Stimulated activated CD8-positive, alpha-beta memory T cell treated with anti-CD3 and anti-CD28 coated beads, Interleukin-12 subunit alpha, Interleukin-12 subunit beta, amount 100 ng/mL, for 1 hour (primary cell): ENCODE measurements around the gene RRAGD.

Experiments
- DNase-seq: peaks from one replicate; pipeline ENCODE4 v3.0.0-alpha.2; 2020; ENCODE audit warnings: low read depth

Gene RRAGD

DNA sequence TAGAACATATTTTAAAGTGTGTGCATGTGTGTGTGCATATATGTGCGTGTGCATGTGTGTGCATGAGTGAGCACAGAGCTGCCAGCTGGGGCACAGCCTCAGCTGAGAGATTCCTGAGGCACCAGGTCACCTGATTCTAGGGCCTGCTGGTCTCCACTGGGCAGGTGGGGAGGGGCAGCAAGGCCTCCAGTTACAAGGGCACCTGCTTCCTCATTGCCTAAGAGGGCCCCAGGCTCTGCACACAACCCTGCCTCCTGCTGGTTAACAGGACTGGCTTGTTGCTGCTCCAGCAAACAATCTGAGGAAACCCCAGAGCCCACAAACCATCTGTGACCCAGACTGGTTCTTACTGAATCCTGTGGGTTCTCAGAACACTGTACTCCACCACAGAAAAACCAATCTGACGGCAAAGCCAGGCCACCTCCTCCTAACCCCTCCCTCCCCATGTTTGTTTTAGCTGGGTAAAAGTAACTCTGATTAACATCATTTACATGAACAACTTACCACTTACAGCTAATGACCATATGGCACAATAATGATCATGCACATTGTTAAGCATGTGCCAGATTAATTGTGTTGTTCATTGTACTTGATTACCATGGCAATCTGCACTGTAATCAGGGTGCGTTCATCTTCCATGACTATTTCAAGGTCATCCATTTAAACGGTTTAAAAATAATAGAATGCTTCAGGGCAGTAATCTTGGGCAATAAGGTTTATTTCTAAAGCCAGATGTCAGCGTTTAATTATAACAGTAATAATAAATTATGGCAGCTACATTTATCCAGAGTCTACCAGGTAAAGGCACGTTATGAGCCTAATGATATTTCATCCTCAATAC lies 36.4 kb downstream of the RRAGD start:
- DNase-seq, result peak; percentile 43

GRCh38 chr6:89372506-89372901 lies 39.6 kb downstream of the RRAGD start:
- DNase-seq, result no peak

- DNase-seq, result peak; percentile 70
Measured at GRCh38 chr6:89371849-89372505, 40.1 kb downstream of the RRAGD start.

GRCh38 chr6:89368999-89369398 lies 43.1 kb downstream of the RRAGD start:
- no peak for DNase-seq

DNA sequence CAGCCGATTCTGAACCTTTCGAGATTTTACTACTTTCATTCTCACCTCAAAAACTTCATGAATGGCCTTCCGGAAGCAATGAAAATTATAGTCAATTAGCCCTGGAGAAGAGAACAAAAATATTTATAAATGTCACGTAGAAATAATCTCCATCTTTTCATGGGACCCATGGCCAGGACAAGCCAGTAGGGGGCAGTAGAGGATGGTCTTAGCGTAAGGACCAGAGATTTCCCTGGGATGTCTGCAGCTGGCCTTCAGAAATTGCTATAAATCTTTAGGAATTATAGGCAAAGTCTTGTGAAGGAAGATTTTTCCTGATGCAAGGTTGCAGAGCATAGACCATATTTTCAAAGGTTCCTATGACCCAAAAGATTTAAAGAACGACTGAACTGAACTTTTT lies 44.0 kb downstream of the RRAGD start:
- peak; percentile 38 for DNase-seq

DNA sequence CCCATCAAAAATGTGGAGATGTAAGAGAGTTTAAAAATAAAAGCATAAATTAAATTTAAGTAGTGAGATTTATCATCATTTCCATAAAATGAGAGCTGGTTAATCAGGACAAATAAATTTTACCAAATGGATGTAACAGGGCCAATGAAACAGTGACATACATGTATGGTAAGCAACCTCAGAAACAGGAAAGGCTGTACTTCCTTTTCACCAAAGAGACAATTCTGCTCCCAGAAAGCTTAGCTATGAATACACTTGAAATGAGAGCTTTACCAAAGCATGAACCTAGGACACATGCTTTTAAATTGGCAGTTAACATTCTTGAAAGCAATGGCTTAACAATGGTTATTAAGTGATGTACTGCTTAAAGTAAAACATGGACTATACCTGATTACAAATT lies 47.5 kb downstream of the RRAGD start:
- no peak for DNase-seq

GRCh38 chr6:89361171-89361570 lies 50.9 kb downstream of the RRAGD start:
- no peak for DNase-seq

DNA sequence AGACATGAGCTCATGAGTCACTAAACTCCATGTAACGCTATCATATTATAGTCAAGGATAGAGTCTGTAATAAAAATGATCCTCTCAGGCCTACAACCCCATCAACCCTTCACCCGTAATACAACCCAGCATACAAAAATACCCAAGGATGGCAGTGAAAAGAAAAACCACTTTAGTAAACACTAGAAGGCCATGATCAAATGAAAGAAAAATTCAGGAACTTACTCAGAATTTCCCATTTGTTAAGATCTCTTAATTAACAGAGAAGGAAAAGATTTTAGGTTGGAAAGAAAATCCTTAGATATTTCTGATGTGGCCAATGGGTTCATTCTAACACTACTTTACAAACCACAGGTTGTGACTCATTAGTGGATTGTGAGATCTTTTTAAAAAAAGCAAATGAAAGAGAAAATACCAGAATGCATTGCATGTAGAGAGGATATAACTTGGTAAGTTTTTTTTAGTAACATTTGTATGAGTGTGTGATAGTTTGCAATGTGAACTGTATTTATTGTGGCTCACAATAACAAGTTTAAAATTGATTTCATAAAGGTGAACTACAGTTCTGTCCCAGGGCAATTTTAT lies 51.6 kb downstream of the RRAGD start:
- DNase-seq, result no peak

GRCh38 chr6:89359561-89359960 lies 52.5 kb downstream of the RRAGD start:
- no peak for DNase-seq

DNA sequence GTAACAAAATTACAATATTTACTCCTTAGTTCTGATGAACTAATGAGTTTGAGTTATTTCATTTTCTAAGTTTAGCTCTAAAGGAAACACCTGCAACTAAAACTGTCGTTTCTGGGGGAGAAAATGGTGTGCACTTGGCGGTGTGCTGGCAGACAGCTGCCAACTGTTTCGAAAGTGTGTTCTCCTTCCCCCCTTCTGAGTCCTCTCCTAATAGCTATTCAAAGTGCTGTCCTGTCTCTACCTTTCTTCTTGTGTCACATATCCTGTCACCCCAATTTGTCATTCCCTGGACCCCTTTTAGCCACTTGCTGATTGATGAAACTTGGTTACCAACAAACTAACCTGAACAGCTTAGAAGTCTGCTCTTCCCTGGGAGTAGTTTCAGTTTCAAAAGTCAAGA lies 54.7 kb downstream of the RRAGD start:
- DNase-seq, result no peak

DNA sequence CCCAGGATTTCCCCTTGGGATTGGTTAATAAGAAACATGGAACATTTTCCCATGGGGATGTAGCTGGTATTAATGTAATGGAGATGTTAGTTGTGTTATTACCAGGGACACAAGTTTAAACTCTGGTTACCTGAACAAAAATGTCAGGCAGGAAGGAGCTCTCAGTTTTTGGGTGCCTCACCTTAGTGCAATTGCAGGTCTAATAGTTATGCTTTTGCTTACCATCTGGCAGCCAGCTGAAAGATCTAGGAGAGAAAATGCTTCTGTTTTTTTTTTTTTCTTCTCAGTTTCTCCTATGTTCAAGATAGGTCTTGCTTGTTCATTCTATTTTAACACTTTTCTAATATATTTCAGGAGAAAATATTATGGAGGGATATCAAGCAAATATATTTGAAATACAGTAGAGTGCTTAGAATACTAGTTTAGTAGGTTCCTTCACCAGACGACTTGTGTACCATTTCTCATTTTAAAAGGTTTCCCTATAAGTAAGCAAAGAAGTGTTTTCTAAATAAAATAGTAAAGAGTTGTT lies 55.4 kb downstream of the RRAGD start:
- DNase-seq, result no peak

DNA sequence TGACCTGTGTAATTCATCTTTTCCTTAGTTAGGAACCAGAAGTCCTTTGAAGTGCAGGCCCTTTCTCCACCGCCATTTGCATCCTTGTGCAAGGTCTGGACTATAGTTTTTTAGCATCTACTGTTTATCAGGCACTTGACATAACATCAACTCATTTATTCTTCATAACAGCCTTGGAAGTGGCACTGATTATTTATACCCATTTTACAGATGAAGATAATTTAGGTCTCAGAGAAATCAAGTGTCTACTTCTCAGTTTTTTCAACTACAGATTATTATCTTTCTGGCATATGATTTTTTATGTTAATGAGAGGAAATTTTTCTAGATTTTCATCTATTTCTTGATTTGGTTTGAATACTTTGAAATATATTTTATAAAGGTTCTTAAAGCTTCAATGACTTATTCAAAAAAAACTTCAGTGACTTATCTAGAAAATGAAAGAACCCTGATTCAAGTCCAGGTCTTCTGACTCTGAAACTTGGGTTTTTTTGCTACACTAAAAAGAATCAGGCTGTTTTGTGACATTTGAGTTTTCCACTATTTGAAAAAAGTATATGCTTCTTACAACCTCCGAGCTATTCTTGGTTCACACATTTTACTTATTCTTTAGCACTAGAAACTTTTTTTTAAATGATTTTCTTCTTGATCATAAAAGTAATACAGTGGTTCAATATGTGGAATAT lies 56.4 kb downstream of the RRAGD start:
- DNase-seq, result no peak

GRCh38 chr6:89353702-89354392 lies 58.2 kb downstream of the RRAGD start:
- DNase-seq, result no peak

GRCh38 chr6:89353118-89353556 lies 58.9 kb downstream of the RRAGD start:
- DNase-seq, result no peak

DNA sequence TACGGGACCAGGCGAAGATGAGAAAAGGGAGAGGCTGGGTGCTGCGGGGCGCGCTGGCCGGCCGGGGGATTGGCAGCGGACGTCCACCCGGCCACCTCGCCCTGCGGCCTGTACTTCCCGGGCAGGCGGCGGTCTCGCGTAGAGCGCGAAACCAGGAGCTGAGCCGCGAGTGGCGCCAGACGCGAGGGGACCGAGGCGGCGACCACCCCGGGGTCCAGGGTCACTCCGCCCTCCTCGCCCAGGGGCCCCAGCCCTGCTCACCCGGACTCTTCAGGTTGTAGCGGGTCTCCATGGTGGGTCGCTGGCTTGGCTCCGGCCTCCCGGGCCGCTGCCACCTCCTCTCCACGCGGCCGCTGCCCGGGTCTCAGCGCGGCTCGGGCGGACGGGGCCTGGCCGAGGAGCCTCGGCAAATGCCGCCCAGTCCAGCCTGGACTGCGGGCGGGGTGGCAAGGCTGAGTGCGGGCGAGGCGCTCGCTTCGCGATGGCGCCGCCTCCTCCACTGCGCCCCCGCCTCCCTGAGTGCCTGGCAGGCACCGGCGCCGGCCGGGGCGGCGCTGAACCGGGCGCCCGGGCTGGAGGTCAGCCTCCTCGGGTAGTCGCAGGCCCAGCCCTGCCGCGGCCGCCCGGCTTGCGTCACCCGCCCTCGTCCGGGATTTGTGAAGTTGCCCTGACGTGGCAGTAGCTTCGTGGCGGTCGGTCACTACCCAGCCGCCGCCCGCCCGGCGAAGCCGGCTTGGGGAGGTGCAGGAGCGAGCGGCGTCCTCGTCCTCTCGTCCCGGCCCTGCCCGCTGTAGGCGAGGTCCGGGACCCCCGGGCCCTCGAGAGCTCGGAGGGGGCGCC lies 59.6 kb downstream of the RRAGD start, which contains the start of gene UBE2J1:
Gene UBE2J1 (minus strand): TSS at position 445 of the 840 bp plus-strand sequence. CDS start 153 bp downstream, at position 292.
- DNase-seq, result peak; percentile 47

DNA sequence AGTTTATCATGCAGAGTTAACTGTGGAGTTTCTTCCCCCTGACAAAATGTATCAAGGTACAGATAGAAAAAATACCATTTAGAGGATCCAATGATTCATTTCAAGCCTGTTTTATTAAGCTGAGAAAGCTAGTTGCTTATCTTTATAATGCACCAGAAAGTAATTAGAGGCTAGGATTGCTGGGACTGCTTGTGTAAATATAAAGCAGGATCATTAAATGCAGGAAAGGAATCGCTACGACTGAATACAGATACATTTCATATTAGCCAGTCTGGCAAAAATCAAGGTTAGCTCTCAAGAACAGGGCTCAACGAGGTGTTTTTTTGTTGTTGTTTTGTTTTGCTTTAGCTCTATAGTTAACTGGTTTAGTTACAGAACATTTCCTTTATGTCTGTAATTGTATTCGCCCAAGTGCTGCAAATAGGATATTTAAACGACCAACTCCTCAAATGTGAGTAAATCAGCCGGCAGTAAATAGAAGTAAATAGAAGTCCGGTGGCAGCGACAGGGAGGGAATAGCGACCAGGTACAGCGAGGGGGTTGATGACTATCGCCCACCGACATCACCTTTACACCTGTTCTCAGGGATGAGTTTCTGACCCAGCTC lies 60.3 kb downstream of the RRAGD start:
- no peak for DNase-seq

DNA sequence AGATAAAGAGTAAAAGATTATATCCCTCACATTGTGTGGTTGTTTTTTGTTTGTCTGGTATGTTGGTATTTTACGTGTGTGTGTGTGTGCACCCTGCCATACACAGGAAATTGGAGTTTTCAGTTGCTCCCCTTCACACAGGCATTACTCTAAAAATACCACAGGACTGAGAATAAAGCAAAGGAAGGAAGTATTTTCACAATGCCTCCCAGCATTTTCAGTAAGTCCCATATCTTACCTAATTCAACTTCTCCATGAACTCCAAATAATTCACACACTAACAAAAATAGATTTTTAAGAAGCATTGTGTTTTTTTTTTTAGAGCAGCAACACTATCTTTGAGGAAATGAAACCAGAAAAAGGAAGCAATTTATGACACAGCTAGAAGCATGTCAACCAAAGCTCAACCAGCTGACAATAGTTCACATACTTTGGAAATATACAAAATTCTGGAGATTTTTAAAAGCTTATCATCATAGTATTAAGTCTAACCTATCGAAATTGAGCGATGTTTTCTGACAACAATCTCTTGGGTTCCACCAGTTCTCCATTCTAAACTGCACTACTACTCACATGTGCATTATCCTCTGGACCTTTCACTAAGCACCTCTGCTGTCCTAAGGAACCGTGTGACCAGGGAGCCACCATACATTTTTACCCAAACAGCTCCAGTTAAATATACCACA lies 61.6 kb downstream of the RRAGD start:
- DNase-seq, result no peak

GRCh38 chr6:89348372-89348771 lies 63.7 kb downstream of the RRAGD start:
- no peak for DNase-seq

GRCh38 chr6:89347825-89348224 lies 64.2 kb downstream of the RRAGD start:
- no peak for DNase-seq

GRCh38 chr6:89346433-89346832 lies 65.6 kb downstream of the RRAGD start:
- DNase-seq, result no peak
